ENCODE data around the gene SYNRG.
"Not testable (repeated sequence)": the region's sequence is repeated elsewhere in the genome, so short reads cannot be mapped to it uniquely, and the experiment has no call there.

The SYNRG gene

DNA sequence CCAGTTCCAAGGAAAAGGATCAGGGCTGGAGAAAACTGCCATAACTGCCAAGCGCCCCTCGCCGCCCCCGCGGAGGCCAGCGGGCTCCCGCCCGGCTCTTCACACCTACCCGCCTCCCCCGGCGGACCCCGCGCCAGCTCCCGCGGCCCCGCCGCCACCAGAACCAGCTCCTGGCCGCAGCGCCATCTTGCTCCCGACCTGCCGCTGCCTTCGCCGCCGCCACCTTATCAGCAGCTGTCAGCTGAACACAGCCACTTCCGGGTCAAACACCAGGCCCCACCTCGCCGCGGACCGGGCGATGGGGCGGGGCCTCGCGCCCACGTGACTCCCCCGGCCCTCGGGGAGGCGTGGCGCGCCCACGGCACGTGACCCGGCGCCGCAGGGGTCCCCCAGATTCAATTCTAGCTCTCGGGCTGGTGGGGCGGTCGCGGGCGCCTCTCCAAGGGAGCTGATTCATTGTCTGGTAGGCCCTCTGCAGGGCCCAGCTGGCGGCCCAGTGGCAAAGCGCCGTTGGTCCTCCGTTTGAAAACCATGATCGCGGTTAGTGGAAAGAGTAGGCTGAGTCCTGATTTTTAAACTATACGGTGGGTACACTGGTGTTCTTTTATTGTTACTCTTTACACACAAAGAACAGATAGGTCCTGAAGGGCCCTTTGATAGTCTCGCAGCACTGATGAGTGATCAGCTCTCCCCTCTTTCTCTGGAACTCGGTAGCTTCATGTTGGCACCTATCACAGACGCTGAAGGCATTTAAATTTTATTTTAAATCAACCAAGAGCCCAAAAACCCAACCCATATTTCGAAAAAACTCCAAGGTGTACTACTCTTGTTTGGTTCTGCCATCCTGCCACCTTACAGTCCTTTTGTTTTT lies at the start of gene SYNRG:
Gene SYNRG, minus strand, starts transcription at position 249 of the 871 bp plus-strand sequence. Its CDS starts 63 bp downstream, at position 186.
- peak; percentile 95 to 97 for DNase-seq

GRCh38 chr17:37657202-37657601 lies 48.0 kb upstream of the SYNRG start:
- DNase-seq, result no peak

GRCh38 chr17:37651849-37652248 lies 42.6 kb upstream of the SYNRG start:
- no peak for DNase-seq

DNA sequence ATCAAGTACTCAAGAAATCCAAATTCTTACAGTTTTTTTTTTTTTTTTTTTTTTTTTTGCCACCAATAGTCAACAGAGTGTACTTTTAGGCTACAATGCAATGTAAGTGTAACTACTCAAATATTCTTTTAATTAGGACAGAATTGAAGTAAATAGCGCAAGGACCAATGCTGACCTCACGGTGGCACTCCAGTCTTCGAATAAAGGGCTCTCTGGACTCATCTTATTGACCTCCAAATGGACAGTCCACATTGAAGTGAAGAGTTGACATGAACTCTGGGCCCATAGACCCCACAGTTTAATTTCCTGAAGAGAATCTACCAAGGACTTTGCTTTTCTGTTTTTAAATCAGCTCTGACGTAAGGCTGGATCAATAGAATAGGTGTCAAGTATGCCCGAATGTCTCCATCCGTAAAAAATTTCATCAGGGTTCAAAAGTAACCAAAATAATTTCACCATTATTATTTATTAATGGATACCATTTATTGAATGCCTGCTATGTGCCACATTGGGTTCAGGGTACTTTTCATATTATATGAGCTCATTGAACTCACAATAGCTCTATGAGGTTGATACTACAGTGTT lies 41.3 kb upstream of the SYNRG start:
- DNase-seq, result no peak

DNA sequence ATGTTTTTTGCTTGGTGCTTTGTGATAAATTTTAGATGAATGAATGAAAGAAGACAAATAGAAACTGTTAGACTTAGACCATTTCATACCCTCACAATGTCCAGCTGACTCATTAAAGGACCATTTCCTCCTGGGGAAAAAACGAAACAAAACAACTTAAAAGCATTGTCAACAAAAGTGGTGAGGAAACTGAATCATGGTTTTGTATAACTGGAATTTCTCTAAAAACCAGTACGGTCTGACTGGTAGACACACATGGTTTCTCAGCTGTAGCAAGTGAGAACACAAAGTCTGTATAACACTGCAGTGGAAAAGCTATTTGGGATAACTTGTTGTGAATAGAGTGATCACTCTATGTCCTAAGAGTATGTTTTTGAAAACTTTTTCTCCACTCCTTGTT lies 39.3 kb upstream of the SYNRG start:
- DNase-seq, result no peak

GRCh38 chr17:37647856-37648255 lies 38.6 kb upstream of the SYNRG start:
- DNase-seq, result no peak

- no peak for DNase-seq
Observed at GRCh38 chr17:37643869-37644268, 34.7 kb upstream of the SYNRG start.

GRCh38 chr17:37643118-37643766 lies 34.0 kb upstream of the SYNRG start, which contains the start of gene DDX52:
TSS of gene DDX52 (minus strand) at chr17:37643446. CDS start at chr17:37643420, 26 bp downstream.
- DNase-seq, result peak; percentile 93 to 94

GRCh38 chr17:37642681-37643080 lies 33.5 kb upstream of the SYNRG start:
- peak in 1 of 2 donors; percentile 22 for DNase-seq

- no peak for DNase-seq
Observed at GRCh38 chr17:37640015-37640414, 30.8 kb upstream of the SYNRG start.

DNA sequence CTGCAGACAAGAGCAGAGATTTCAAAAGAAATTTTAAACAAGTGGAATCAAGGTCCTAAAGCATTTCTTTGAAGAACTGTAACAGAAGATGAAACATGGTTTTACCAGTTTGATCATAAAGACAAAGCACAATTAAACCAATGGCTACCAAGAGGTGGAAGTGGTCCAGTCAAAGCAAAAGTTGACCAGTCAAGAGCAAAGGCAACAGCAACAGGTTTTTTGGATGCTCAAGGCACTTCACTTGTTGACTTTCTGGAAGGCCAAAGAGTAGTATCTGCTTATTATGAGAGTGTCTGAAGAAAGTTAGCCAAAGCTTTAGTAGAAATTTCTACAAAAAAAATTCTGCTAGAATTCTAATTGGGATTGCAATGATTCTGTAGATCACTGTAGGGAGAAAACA lies 28.7 kb upstream of the SYNRG start:
- DNase-seq, result no peak

- not testable (repeated sequence) for DNase-seq
Observed at GRCh38 chr17:37616430-37616829, 7.2 kb upstream of the SYNRG start.

DNA sequence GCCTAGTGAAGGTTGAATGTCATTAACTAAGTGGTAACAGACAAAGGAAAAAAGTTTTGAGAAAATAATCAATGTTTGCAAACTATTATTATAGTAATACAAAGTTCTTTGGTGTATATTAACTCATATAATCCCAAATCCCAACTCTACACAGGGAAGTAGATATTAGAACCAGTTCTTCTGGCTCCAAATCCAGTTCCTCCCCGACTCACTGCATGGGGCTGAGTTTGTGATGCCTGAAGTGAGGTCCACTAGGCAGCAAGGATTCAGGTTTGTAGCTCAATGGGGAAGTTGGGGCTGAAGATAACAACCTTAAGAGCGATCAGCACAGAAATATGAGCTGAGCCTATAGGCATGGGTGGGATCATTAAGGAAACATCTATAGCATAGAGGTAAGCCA lies 5.6 kb upstream of the SYNRG start:
- no peak for DNase-seq

GRCh38 chr17:37614391-37614790 lies 5.2 kb upstream of the SYNRG start:
- no peak for DNase-seq

GRCh38 chr17:37610971-37611370 lies 1.8 kb upstream of the SYNRG start:
- no peak for DNase-seq

DNA sequence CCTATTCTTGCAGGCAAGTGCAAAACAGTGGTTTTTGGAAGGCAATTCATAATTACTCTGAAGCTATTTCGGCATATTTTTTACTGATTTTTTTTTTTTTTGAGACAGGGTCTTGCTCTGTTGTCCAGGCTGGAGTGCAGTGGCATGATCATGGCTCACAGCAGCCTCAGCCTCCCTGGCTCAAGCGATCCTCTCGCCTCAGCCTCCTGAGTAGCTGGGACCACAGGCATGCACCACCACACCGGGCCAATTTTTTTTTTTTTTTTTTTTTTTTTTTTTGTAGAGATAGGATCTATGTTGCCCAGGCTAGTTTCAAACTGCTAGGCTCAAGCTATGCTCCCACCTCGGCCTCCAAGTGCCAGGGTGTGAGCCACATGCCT lies 813 bp upstream of the SYNRG start:
- DNase-seq, result not testable (repeated sequence)

DNA sequence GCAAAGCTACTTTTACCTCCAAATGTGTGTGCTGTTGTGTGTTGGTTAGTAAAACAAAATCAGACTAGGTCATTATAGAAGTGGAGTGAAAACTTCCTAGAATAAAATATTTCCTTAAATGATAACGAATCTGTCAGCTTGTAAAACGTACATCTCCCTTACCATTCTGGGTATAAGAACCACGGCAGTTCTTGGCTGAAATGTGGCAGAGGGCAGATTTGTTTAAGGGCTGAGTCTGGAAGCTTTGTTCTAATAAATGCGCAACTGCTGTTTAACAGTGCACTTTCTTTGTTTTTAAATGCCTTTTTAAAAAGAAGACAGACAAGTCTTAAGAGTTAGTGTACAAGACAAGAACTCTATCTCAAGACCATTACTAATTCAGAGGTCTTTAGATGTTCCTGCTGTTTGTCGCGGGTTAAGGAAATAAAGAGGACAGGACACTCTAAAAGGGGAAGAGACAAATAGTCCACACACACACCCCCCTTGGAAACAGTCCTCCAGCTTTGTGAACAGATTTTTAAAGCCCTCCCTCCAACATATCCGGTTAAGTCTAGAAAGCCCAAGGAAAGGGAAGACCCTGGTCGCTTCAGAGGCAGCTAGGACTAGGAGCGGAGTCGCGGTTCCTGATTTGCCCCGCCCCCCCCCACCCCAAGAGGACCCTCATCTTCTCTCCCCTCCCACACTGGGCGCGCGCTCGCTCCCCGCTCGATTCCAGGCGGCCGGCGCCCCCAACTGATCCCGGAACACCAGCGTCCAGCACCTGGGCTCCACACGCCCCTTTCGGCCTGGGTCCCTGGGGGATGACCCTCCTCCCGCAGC lies 658 bp downstream of the SYNRG start:
- peak in 1 of 2 donors; percentile 44 for DNase-seq

- DNase-seq, result peak; percentile 29 to 74
Observed at GRCh38 chr17:37607637-37608331, 1.4 kb downstream of the SYNRG start.

GRCh38 chr17:37605813-37606505 lies 3.3 kb downstream of the SYNRG start:
- DNase-seq, result peak; percentile 37 to 76

DNA sequence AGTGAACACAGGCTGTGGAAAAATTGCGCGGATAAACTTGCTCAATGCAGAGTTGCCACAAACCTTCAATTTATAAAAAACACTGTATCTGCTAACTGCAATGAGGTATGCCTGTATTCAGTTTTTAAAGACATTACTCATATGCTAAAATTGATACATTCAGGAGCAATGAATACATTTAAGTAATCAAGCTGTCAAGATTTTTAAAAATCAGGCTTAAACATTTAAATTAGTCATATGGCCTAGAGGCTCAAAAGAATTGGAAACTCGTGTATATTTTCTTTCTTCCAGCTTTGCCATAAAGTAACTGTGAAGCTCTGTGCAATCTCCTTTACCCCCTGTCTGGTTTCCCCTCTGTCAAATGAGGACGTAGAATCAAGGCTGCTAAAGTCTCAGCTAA lies 4.1 kb downstream of the SYNRG start:
- no peak for DNase-seq

DNA sequence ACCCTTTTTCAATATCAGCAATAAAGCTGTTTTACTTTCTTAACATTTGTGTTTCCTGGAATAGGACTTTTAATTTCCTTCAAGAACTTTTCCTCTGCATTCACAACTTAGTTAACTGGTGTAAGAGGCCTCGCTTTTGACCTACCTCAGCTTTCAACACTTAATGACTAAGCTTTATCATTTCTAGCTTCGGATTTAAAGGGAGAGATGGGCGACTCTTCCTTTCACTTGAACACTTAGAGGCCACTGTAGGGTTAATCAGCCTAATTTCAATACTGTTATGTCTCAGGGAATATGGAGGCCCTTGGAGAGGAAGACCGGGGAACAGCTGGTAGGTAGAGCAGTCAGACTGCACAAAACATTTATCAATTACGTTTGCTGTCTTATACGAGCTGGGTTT lies 4.7 kb downstream of the SYNRG start:
- DNase-seq, result no peak

DNA sequence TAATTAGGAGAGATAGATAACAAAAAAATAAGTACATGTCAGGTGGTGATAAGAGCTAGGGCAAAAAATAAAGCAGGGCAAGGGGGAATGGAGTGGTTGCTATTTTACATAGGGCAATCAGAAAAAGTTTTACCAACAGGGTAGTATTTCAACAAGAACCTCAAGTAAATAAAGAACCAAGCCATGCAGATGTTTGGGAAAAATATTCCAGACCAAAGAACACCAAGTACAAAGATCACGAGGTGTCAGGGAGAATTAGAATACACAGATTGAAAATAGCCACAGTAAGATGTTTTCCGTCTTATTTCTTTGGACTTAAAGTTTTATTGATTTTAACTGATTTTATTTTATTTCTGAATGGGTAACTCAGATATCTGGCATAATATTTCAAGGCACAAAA lies 11.1 kb downstream of the SYNRG start:
- DNase-seq, result no peak
